HG03108 (cell line): ENCODE results near the gene KDM1A.
"Not testable (repeated sequence)": the region's sequence is repeated elsewhere in the genome, so short reads cannot be mapped to it uniquely, and the experiment has no call there.

Source experiments
- ATAC-seq: cut with Tn5 transposase; IDR thresholded peaks from one replicate; pipeline ENCODE4 v1.9.1; 2021; ENCODE audit warnings: moderate library complexity; ENCODE audit not compliant: unreplicated experiment

KDM1A gene

DNA sequence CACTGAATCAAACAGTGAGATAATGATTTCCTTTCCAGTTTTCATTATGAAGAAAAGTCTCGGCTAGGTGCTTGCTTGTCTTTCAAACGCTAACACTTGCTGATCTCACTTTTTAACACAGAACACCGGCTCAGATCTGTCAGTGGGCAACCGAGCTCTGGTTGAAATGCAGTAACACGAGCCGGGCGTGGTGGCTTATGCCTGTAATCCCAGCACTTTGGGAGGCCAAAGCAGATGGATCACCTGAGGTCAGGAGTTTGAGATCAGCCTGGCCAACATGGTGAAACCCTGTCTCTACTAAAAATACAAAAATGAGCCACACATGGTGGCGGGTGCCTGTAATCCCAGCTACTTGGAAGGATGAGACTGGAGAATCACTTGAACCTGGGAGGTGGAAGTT lies 9.2 kb upstream of the KDM1A start:
- not testable (repeated sequence) for ATAC-seq

DNA sequence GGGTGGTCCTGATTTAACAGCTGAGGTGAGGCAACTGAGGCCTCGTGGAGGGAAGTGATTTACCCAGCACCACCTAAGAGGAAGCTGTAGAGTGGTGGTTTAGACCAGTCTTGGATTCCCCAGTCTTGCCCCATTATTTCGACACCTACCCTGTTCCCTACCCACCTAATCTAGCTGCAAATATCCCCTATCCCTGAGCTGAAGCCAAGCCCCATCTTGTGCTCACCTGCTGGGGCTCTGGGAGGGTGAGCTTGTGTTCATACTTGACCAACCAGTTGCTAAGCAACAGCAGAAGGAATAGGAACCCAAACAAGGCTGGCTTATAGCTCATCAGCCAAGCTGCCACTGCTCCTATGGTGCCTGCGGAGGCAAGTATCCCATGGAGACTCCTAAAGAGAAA lies 5.6 kb upstream of the KDM1A start:
- ATAC-seq: no peak

DNA sequence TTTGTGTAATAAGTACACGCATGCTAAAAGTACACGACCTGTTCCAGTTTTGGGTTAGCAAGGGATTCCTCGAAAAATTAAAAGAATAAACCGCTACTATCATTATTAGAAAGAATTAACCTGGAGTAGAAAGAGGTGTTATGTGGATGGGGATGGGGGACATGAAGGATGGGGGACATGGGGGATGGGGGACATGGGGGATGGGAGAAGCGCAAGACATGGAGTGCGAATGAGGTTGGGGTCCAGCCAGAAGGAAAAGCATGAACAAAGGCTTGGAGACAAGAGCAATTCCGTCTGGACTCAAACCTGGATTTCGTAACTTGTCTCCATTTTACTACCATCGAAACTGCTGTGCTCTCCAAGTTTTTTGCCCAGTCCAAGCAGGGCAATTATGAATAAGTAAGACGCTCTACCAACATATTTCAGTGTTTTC lies 591 bp upstream of the KDM1A start:
- no peak for ATAC-seq

DNA sequence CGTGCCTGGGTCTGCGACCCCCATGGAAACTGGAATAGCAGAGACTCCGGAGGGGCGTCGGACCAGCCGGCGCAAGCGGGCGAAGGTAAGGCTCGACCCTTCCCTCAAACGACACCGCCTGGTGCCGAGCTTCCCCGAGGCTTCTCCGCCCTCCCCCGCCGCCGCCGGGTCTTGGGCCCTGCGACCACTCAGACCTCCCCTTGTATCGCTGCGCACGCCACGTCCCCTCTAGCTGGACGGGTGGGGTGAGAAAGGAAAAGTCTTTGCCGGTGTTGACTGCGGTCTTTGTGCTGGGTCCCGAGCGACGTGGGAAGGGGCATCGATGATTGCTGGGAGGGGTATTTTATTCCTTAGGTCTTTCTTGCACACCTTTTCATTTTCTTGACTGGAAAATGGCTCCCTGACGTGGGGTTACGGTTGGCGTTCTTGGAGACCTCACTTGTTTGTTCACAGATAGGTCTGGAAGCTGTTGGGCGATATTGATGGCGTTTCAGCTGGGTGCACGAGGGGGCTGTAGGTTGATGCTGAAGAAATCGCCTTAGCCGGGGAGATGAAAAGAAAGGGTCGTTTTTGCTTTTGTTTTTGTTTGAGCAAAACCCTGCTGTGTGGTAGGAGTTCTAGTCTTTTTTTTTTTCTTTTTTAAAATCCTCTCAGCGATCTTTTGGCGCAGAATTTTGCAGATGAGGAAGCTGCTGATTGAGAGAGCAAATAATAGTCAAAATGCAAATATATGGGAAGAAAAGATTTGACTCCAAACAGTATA lies 776 bp downstream of the KDM1A start:
- peak; percentile 21 for ATAC-seq

DNA sequence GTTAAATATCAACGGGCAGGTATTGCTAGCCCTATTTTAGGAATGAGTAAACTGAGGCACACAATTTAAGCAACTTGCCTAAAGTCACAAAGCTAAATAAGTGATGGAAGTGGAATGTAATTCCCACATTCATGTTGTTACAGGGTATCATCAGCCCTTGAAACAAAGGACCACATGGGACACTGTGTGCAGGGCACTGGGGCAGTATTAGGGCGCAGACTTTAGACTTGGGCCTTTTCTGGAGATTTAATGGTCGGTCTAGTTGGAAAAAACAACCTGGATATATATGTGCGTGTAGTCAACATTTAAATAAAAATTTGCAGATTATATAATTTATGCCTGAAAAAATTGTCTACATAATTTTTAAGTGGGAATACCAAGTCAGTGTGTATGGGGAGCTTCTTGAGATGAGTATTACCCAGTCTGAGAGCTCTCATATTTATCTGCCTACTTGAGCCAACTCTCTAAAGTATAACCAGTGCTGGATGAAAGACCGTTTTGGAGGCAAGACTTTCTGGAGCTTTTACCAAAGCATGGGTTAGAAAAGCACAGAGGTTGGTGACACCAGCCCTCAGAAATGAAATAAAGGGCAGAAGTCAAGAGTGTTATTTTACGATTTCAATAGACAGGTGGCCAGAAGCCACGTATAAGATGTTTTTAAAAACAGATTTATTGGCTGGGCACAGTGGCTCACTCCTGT lies 1.6 kb downstream of the KDM1A start:
- no peak for ATAC-seq

DNA sequence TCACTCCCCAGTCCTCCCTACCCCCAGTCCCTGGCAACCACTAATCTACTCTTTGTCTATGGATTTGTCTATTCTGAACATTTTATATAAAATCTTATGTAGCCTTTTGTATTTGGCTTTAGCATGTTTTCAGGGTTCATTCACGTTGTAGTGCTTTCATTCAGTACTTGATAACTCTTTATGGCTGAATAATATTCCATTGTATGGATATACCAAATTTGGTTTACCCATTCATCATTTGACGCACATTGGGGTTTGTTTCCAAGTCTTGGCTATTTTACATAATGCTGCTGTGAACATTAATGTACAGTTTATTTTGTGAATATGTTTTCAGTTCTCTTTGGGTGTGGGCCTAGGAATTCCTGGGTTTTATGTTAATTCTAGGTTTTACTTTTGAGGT lies 2.6 kb downstream of the KDM1A start:
- ATAC-seq: no peak

DNA sequence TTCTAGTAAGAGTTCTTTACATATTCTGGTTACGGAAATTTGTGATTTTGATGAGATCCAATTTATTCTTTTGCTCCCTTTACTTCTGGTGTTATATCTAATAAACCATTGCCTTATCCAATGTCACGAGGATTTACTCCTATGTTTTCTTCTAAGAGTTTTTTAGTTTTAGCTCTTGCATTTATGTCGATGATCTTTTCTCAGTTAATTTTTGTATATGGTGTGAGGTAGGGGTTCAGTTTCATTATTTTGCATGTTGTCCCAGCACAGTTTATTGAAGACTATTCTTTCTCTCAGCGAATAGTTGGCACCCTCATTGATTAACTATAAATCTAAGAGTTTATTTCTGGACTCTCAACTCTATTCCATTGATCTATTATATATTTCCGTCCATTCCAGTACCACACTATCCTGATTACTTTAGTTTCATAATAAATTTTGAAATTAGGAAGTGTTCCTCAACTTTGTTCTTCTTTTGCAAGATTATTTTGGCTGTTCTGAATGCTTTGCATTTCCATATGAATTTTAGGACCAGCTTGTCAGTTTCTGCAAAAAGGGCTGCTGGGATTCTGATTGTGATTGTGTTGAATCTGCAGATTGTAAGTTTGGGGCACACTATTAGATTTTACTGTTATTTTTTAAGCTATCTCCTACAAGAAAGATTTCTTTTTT lies 4.0 kb downstream of the KDM1A start:
- no peak for ATAC-seq

DNA sequence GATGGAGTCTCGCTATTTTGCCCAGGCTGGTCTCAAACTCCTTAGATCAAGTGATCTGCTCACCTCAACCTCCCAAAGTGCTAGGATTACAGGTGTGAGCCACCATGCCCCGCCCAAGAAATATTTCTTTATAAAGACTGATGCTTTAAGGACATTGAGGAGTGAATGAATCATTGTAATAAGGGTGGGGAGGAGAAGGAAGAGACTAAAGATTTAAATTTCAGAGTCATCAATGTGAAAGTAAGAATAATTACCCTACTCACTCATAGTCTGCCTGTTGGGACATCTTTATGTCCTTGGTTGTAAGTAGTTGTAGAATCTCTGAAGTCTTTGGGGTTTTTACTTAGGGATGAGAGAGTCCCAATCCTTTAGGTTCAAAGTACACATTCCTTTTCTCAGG lies 7.3 kb downstream of the KDM1A start:
- no peak for ATAC-seq

DNA sequence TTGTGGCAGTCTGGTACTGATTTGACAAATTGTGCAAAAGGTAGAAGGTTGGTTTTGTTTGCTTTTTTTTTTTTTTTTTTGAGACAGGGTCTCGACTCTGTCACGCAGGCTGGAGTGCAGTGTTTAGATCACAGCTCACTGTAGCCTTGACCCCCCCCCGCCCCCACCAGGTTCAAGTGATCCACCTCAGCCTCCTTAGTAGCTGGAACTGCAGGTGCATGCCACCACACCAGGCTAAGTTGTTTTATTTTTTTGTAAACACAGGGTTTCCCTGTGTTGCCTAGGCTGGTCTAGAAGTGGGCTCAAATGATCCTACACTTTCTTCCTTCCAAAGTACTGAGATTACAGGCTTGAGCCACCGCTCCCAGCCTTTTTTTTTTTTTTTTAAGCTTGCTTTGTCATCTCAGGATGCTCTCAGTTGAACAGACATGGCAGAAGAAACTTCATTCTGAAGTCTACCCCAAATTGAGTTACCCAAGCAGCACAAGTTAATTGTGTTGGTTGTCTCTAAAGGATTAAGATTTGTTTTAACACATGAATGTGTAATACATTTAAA lies 8.2 kb downstream of the KDM1A start:
- ATAC-seq: no peak

DNA sequence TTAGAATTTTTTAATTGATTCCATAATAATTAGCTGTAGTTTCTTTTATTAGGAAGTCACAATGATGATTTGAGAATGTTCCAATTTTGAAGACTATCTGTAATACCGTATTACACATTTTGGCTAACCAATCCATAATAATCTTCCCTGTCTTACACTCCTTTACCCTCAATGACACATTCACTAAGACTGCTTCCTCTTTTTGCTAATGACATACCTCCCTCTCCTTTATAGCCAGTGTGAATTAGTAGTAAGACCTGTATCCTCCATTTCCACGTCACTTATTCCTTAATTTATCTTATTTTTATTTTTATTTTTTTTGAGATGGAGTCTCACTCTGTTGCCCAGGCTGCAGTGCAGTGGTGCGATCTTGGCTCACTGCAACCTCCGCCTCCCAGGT lies 10.1 kb downstream of the KDM1A start:
- no peak for ATAC-seq

DNA sequence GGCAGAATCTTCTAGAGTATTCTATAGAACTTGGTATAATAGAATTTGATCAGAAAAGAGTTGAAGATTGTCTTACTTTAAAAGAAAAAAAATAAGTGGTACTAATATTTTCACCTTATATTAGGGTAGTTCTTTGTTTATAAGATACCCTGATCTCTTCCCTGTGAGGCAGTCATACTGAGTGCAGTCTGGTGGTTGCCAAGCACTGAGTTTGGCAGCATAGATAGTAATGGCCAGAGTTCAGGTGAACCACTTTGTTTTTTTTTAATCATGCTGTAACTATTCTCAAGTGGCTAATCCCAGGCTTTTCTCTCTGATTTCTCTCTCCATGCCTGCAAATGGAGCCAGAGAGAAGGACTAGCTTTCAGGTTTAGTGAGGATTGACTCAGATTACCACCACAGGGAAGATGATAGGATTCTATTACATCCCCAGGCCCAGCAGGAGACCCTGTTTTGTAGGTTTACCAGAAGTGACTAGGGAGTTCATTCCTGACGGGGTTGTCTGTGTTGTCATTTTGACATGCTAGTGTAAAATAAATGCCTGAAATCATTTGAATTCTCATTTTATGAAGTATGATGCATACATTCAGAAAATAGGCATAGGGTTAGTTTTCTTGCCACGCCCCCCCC lies 16.7 kb downstream of the KDM1A start:
- no peak for ATAC-seq

DNA sequence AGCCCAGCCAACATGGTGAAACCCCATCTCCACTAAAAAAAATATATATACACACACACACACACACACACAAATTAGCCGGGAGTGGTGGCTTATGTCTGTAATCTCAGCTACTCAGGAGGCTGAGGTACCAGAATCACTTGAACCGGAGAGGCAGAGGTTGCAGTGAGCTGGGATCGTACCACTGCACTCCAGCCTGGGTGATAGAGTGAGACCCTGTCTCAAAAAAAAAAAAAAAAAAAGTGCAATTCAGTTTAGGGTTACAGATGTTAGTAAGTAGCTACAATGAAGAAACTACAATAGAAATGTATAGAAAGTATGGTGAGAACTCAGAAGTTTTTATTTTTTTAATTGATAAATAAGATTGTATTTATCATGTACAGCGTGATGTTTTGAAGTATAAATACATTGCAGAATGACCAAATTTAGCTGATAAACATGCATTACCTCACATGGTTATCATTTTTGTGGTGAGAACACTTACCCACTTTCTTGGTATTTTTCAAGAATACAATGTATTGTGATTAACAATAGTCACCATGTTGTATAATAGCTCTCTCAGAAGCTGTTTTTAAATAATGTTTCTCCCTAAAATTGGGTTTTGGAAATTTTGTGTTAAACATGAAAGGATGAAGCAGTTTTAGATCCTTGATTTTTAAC lies 17.9 kb downstream of the KDM1A start:
- ATAC-seq: no peak

DNA sequence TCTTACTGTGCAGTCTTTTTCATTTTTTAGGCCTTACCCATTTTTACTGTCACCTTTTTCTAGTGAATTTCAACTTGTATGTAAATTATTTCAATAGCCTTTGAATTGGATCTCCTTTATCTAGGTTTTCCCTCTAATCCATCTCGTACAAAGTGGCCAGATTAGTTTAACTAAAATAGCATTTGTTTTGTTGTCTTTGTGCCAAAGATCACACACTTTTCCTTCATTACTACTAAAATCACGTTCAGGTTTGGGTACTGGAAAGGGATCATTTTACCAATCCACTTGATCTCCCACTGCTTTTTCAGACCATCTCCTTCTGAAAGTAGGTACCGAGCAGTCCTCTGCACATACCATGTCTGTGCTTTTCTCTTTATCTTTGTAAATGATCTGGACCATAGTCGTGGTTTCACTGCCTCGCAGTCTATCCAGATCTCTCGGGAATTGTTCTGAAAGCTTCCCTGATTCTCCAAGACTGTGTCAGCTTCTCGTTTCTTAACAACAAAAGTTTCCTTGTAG lies 20.1 kb downstream of the KDM1A start:
- no peak for ATAC-seq

DNA sequence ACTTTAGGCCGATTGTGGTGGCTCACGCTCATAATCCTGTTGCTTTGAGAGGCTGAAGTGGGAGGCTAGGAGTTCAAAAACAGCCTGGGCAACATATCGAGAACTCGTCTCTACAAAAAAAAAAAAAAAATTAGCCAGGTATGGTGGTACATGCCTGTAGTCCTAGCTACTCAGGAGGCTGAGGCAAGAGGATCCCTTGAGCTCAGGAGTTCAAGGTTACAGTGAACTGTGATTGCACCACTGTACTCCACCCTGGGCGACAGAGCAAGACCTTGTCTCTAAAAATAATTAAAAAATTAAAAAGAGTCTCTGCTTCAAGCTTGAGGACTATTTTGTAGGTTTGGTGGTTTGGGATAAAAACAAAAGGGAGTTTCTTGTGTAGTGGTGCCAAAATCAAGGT lies 21.2 kb downstream of the KDM1A start:
- ATAC-seq: no peak

DNA sequence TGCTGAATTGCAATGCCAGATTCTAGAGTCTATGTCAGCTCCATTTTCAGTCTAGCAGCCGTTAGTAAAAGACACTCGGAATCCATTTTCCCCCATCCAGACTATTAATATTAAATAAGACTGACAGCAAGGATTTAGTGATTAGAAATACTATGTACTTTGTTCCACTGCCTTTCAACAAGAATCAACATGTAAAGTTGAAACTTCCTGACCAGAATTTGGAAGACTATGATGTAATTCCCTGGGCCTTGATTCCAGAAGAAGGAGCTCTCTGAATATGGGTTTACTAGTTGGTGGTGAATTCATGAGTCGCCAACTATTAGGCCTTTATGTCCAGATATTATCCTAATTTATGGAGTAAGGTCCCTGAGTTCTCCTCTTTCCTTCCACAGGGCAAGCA lies 24.8 kb downstream of the KDM1A start:
- no peak for ATAC-seq

DNA sequence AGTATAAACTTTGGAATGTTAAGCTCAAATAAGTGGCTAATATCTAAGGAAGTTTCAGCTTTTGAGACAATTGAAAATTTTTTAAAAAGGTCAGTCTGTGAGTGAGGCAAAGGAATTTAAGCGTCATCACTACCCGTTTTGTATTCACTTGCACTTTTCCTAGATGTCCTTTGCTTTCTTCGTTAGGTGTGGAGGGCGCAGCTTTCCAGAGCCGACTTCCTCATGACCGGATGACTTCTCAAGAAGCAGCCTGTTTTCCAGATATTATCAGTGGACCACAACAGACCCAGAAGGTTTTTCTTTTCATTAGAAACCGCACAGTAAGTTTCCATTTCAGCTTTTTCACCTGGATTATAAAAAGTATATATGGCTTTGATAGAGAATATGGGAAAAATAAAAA lies 30.9 kb downstream of the KDM1A start:
- ATAC-seq: no peak

DNA sequence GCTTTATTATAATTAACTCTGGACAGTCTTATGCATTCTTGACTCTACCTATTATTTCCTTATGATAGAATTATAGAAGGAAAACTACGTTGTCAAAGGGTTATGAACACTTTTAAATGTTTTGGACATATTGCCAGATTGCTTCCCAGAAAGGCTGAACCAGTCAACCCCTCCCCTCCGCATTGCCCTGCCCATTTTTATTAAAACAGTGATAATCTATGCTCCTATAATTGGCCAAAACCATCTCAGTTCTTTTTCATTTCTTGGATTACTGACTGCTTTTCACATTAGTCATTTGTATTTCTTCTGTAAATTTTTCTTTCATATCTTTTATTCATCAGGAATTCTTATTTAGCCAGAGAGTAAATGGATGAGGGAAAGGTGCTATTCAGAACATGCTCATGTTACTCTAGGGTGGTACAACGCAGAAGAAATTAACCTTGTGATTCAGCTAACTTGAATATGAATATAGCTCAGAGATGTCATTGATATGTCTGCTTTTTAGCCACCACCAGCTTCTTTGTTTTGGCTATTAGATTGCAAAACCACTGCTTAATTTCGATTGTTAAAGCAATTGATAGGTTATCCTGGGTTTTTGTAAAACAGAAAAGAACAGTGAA lies 32.1 kb downstream of the KDM1A start:
- no peak for ATAC-seq

DNA sequence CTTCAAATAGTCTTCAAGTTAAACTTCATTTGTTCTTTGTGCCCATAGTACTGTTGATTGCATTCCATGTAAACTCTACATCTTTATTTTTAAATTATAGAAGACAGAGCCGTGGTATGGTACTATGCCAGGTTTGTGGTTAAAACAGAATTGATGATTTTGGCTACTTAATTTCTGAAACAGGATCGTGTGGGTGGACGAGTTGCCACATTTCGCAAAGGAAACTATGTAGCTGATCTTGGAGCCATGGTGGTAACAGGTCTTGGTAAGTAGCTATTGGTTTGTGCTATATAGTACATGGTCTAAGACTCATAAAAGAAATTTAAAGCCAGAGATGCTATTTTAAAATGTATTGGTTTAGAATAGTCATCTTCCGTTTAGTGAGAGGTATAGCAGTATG lies 38.0 kb downstream of the KDM1A start:
- no peak for ATAC-seq

DNA sequence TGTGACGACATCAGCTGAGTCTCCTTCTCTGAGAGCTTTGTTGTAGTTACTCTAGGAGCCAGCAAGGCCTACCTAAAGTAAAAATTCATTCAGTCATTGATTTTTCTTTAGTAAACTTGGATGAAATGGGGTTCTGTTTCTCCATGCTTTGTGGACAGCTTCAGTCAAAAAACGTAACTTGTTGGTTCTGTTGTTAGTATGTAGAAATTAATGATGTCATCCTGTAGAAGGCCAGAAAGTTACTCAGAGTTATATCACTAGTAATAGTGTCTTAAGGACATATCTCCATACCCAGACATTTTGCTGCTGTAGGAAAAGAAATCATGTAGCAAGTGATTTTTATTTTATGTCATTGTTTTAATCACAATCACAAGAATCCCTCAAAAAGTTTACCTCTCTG lies 43.0 kb downstream of the KDM1A start:
- no peak for ATAC-seq

DNA sequence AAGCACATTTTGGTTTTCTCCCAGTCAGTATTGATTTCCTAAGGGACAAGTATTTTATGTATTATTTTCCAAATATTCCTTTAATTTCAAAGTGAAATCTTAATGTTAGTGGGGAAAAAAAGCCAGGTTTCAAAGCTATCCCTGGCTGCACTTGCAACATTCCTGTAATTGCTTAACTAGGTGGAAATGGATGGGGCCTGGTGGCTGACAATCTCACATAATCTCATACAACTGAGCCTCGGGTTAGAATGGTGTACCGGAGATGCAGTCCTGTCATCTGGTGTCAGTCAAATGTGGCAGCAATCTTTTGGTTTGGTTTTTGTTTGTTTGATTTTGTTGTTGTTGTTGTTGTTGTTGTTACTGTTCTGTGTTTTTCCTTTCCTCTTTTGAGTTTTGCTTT lies 46.1 kb downstream of the KDM1A start:
- ATAC-seq: no peak
